ENCODE data around the gene AURKA.

- TF ChIP-seq CTCF (IDR thresholded peaks at IDR 0.05; ENCODE audit: borderline replicate concordance, extremely low read depth, low read length, poor library complexity, severe bottlenecking) (no peak), EZH2 (IDR thresholded peaks at IDR 0.05; ENCODE audit: borderline replicate concordance, low read depth, low read length, severe bottlenecking) (no peak)
These were observed 46.3 kb upstream of the AURKA start for GRCh38 chr20:56438284-56438683.

All from DND-41 (cell line).